GM12878 (cell line): ENCODE data around the gene RSPH1.

ENCODE experiments used
- ATF2 ChIP-seq: IDR thresholded peaks from 2 replicates; pipeline ENCODE4 v1.6.1; 2012; ENCODE audit warnings: low read length, inconsistent platforms
- ATF7 ChIP-seq: fragments of 450-650 bp; IDR thresholded peaks from 2 replicates; pipeline ENCODE4 v1.6.1; 2016; ENCODE audit warnings: low read depth, mild to moderate bottlenecking
- CTCF ChIP-seq, 3 experiments: IDR thresholded peaks in 2 of 3; conservative IDR thresholded peaks in 1 of 3; 2 replicates each; pipeline ENCODE4 v1.5.1; 2011; ENCODE audit warnings: low read depth in 3 of 3, low read length in 3 of 3, mild to moderate bottlenecking in 3 of 3, control low read depth in 2 of 3, moderate library complexity in 2 of 3, inconsistent platforms in 1 of 3, mixed read lengths in 1 of 3; ENCODE audit not compliant: control insufficient read depth in 2 of 3, insufficient read depth in 1 of 3; ENCODE audit errors: extremely low read depth in 1 of 3
- E2F8 ChIP-seq: fragments of 450-650 bp; IDR thresholded peaks from 2 replicates; pipeline ENCODE4 v1.6.1; 2018; ENCODE audit warnings: mild to moderate bottlenecking, low read depth, moderate library complexity; ENCODE audit not compliant: partially characterized antibody
- EP300 ChIP-seq, 2 experiments: fragments of 150-350 bp in 1 of 2; IDR thresholded peaks; 2 replicates each; pipeline ENCODE4 v1.6.1; 2011 to 2012; ENCODE audit warnings: low read depth in 2 of 2, low read length in 2 of 2, borderline replicate concordance in 1 of 2, improper control_type of control experiment in 1 of 2, inconsistent platforms in 1 of 2; ENCODE audit not compliant: control insufficient read depth in 1 of 2
- EZH2 ChIP-seq: IDR thresholded peaks from 2 replicates; pipeline ENCODE4 v1.6.1; 2012; ENCODE audit warnings: low read depth, mild to moderate bottlenecking, control low read depth, inconsistent platforms, low read length, borderline replicate concordance; ENCODE audit not compliant: control insufficient read depth
- GABPA ChIP-seq: IDR thresholded peaks from 2 replicates; pipeline ENCODE4 v1.6.1; 2014; ENCODE audit warnings: antibody characterized with exemption, low read depth, mild to moderate bottlenecking, inconsistent platforms
- NFYA ChIP-seq: IDR thresholded peaks from 2 replicates; pipeline ENCODE4 v1.6.1; 2011; ENCODE audit warnings: low read depth, mild to moderate bottlenecking, low read length, improper control_type of control experiment, borderline replicate concordance
- POLR2A ChIP-seq: IDR thresholded peaks from 2 replicates; pipeline ENCODE4 v1.6.1; 2011; ENCODE audit warnings: low read depth, mild to moderate bottlenecking, low read length
- REST ChIP-seq: IDR thresholded peaks from 2 replicates; pipeline ENCODE4 v1.6.1; 2012; ENCODE audit warnings: mild to moderate bottlenecking, low read depth, low read length
- SIN3A ChIP-seq: IDR thresholded peaks from 2 replicates; pipeline ENCODE4 v1.6.1; 2012; ENCODE audit warnings: low read depth, low read length, improper control_type of control experiment
- SP1 ChIP-seq: IDR thresholded peaks from one replicate; pipeline ENCODE4 v1.6.1; 2011; ENCODE audit warnings: low read depth, low read length
- STAT1 ChIP-seq: fragments of 450-650 bp; conservative IDR thresholded peaks from 2 replicates; pipeline ENCODE4 v1.6.1; 2014; ENCODE audit warnings: antibody characterized with exemption, mild to moderate bottlenecking

- TF ChIP-seq POLR2A (no peak), STAT1 (no peak), CTCF (IDR thresholded peaks at IDR 0.05 in 2 of 3, conservative IDR thresholded peaks at IDR 0.05 in 1 of 3; ENCODE audit: control insufficient read depth in 2 of 3, extremely low read depth in 1 of 3, insufficient read depth in 1 of 3, low read depth in 3 of 3, low read length in 3 of 3) (no peak), EZH2 (no peak), REST (no peak), SIN3A (no peak), NFYA (no peak), EP300 (IDR thresholded peaks at IDR 0.05; ENCODE audit: borderline replicate concordance in 1 of 2, control insufficient read depth in 1 of 2, low read depth in 2 of 2, low read length in 2 of 2) (no peak), E2F8 (no peak), ATF2 (no peak), SP1 (no peak), GABPA (no peak), ATF7 (no peak)
These were observed 67.0 kb downstream of the RSPH1 start for GRCh38 chr21:42429021-42429420.
